A549 (cell line): ENCODE measurements around the gene RNASEH2C.
"Not testable (repeated sequence)": the region's sequence is repeated elsewhere in the genome, so short reads cannot be mapped to it uniquely, and the experiment has no call there.

Source experiments
- HDAC2 ChIP-seq: fragments of 200-600 bp; sonication (generic); IDR thresholded peaks from 2 replicates; pipeline ENCODE4 v1.6.1; 2016
- HEYL ChIP-seq: fragments of 250-450 bp; sonication (Bioruptor Pico); IDR thresholded peaks from 2 replicates; pipeline ENCODE4 v1.8.0; 2021; ENCODE audit warnings: mild to moderate bottlenecking, moderate library complexity
- TF ChIP-seq, protein P1 (sequence below): IDR thresholded peaks from 2 replicates; pipeline ENCODE4 v1.6.1; 2012

DNA sequence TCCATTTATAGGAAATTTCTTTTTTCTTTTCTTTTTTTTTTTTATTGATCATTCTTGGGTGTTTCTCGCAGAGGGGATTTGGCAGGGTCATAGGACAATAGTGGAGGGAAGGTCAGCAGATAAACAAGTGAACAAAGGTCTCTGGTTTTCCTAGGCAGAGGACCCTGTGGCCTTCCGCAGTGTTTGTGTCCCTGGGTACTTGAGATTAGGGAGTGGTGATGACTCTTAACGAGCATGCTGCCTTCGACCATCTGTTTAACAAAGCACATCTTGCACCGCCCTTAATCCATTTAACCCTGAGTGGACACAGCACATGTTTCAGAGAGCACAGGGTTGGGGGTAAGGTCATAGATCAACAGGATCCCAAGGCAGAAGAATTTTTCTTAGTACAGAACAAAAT is 41.6 kb upstream of the RNASEH2C start:
- TF ChIP-seq HEYL (CRISPR knock-in tag); HDAC2: not testable (repeated sequence)
- TF ChIP-seq, protein P1, sequence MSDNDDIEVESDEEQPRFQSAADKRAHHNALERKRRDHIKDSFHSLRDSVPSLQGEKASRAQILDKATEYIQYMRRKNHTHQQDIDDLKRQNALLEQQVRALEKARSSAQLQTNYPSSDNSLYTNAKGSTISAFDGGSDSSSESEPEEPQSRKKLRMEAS = not testable (repeated sequence)
